ENCODE measurements around the gene LZTFL1.

LZTFL1 gene

DNA sequence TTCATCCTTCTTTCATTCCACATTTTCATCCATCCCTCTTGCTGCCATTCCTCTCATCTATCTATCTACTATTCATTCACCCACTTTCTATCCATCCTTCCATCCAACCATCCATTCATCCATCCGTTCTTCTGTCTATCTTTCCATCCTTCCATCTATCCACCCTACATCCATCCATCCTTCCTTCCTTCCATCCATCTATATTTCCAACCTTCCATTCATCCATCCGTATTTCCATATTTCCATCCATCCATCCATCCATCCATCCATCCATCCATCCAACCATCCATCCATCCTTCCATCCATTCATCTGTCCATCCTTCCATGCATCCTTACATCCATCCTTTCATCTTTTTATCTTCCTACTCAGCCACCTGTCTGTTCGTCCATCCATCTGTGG lies 59.5 kb downstream of the LZTFL1 start:
- DNase-seq, result no peak

DNA sequence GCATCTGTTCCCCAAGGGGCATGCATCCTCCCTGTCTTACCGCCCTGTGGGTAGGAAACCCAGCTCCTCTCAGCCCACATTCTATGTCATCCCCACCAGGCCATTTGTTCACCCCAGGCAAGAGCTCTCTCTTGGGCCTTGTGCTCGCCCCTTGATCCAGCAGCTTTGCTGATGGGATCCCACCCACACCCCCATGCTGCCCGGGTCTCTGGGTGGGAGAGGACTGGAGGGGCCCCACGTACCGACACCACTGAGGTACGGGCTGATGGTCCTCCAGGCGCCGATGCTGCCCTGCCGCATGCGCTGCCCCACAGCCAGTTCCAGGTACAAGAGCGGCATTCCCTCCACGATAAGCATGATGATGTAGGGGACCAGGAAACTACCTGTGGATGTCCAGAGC lies 60.1 kb downstream of the LZTFL1 start:
- no peak for DNase-seq

DNA sequence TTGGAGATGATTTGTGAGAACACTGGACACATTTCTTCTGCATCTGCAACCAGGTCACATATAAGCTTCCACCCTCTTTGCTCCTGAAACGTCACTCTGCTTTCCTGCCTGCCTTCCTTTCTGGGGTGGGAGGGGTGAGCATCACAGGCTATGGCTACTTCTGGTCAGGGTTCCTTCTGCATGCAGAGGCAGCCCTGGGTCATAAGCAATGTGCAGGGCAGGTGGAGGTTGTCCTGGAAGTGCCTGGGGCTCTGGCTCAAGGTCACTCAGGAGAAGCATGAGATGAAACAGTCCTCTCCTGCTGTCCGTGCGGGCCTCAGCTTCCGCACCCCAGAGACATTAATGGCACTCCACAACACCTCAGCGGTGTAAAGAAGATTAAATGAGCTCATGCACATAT lies 60.6 kb downstream of the LZTFL1 start:
- DNase-seq, result no peak

DNA sequence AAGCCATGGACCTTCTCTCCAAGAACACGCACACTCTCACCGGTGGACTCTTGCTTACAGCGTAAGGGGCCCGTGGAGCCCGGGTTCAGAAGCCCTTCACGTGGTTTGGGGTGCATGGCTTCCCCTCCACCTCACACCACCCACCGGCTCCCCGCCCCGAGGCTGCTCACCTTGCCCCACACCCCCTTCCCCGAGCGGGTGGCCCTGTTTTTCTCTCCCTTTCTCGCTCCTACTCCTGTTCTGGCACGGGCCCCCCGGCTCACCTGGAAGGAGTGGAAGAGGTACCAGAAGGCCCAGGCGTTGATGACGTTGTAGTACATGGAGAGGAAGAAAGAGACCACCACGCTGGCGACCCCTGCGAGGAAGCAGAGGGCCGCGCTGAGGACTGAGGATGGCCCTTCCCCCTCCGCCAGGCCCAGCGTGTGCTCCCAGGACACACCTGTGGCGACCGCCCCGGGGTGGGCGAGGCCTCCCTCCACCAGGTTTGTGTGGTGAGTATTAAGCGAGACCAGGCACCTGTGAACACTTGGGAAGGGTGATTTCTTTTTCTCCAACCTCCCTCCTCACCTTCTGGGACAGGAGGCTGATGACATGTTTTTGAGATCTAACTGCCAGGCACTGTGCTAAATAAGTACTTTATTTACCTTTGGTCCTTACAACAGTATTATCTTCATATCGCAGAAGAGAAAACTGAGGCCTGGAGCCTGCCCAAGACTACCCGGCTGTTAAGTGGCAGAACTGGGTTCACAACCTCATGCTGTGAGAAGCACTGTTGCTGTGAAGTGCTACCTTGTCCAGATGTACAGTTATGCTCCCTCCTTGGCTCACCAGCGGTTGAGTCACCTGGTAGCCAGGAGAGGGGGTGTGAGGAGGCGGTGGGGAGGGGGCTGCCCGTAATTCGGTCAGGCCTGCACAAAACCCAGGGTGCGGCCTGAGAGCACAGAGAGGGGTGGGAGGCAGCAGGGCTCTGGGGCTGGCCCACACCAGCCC lies 61.9 kb downstream of the LZTFL1 start:
- no peak for DNase-seq

DNA sequence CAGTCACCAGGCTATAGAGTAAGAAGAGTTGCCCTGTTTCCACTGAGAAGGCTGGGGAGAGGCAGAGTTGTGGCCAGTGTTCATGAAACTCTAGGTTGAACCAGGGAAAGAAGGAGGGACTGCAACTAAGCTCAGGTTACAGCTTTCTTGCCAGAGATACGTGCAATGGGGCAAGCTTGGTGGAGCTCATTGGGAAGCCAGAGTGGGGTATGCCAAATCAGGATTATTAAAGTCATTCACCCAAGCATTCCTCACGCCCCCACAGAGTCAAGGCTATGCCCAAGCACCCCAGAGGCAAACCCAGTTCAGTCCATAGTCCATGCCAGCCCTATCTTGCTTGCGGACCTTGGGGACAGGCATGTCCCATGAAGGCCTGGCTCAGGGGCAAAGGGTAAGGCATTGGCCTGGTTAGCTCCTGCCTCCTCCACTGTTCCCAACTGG lies 63.1 kb downstream of the LZTFL1 start:
- DNase-seq, result no peak

DNA sequence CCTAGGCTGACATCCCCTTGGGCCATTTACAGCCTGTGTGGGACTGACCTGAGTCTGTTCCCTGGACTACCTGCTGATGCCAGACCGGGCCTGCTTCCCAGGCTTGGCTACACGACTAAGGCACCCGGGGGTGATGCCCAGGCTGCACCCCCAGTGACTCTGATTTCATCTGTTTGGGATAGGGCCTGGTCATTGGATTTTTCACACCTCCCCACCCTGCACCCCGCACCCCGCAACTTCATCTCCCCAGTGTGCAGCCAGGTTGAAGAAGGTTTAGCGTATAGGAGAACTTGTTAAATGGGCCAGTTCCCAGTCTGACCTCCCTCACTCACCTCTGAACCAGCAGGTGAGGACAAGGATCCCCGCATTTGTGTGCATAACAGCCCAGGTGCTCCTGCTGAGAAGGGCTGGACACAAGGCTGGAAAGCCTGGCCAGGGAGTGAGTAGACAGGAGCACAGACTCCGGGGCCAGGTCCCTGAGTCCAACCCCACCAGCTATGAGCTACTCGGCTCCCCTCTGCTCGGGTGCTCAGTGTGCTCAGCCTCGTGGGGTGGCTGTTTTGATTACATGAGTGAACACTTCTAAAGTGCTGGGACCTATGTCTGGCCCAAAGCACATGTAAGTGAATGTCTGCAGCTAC lies 64.1 kb downstream of the LZTFL1 start:
- DNase-seq, result no peak

DNA sequence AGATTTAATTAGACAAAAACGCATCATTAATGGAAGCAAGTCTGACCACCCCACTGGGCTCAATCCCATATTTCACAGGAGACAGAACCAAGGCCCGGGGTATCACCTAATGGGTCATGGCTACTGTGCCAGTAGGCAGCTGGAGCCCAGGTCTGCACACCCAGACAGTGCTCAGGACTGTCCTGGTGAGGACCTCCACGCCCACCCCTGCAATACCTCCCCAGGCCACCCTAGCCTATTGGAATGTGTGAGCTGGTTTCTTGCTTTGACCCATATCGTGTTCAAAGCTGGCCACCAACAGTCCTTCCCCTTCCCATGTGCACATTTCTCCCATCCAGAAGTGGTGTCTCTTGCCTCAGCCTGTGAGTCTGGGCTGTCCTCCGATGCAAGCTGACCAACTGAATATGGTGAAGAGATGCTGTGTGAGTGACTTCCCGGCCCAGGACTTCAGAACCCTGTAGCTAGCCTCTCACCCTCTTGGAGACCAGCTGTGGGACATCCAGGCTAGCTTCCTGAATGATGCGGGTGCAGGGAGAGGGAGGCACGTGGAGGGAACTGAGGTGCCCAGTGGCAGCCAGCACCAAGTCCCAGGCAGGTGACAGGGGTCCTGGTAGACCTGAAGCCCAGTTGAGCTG lies 64.7 kb downstream of the LZTFL1 start:
- DNase-seq, result no peak

DNA sequence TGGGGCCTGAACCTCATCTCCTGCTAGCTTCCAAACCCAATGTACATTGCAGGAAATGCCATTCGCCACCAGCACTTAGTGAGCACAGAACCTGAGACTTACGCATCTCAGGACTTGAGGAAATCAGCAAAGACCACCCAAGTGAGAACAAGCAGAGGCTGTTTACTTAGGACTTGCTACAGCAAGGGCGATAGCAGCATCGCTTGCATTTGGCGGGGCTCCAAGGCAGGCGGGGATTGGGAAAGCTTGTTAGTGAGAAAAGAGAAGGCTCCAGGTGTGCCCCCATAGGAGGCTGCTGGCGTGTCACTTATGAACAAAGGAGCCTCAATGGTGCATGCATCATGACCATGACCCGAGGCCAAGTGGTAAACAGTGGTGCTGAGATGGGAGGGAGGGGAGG lies 65.3 kb downstream of the LZTFL1 start:
- DNase-seq, result no peak

DNA sequence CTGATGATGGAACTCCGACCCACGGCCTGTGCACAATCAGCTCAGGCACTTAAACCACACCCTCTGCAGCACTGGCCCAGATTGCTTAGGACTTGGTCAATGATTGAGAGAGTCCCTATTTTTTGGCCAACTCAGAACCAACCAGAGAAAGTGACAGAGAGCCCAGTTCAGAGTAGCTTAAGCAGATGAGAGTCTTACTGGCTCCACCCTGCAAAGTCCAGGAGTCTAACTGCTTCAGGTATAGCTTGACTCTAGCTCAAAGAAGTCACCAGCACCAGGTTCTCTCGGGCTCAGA lies 65.7 kb downstream of the LZTFL1 start:
- no peak for DNase-seq

DNA sequence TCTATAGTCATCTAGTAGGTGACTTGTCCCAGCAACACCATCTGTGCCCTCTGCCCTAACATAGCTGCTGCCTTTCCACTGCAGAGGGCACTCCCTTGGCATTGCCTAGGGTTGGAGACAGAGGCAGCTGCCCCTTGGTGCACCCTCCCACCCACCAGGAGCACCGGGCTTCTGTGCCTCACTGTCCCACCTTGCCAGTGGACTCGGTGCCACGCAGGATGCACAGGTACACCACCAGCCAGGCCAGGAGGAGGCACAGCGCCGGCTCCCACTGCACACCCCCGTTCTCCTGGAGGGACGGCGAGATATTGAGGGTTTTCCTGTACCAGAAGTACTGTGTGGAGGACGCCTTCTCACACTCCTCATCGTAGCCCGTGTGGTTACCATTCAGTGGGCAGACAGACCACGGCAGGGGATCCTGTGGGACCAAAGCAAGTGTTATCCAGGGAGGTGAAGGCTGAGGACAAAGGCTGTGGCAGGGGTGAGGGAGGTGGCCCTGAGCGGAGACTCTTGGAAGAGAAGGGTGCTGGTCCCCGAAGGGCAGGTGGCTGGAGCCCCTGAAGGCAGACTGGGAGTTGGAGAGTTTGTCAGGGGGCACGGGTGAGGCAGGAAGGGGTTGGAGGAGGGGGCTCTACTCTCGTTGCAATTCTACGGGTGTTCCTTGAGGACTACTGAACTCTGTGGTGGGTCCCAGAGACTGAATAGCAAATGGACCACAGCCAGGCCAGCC lies 66.2 kb downstream of the LZTFL1 start:
- DNase-seq, result no peak

DNA sequence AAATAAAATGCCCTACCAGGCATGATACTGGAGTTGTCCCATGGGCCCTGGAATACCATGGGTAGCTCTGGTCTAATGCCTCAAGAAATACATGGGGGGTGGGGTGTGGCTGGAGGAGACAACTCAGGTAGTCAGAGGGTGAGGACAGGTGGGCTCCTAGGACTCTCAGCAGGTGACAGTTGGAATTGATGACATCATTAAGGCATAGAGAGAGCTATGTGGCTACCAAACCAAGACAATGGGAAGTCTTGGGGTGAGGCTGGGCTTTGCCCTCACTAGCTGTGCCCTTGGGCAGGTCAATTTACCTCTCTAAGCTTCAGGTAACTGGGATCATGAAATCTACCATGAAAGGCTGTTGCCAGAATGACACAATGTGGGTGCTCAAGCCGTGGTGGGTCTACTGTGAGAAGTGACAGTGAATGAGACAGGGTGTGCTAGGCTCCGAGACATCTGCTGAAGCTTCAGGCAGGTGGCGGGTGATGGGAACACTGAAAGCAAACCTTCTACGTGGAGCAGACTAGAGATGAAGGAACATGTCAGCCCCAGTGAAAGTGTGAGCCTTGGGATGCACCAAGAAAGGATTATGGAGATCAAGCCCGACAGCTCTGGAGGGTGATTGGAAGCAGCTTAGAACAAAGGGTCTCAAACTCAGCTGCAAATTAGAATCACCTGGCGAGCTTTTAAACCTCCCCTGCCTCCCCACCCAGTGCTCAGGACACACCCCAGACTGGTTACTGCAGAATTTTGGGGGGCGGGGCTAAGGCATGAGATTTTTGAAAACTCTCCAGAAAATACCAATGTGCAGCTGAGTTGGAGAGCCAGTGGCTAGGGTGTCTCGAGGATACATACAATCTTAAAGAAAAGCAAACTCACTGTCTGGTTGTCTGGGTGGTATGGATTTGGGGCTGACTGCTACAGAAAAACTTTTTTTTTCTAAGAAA lies 67.1 kb downstream of the LZTFL1 start:
- DNase-seq, result no peak

DNA sequence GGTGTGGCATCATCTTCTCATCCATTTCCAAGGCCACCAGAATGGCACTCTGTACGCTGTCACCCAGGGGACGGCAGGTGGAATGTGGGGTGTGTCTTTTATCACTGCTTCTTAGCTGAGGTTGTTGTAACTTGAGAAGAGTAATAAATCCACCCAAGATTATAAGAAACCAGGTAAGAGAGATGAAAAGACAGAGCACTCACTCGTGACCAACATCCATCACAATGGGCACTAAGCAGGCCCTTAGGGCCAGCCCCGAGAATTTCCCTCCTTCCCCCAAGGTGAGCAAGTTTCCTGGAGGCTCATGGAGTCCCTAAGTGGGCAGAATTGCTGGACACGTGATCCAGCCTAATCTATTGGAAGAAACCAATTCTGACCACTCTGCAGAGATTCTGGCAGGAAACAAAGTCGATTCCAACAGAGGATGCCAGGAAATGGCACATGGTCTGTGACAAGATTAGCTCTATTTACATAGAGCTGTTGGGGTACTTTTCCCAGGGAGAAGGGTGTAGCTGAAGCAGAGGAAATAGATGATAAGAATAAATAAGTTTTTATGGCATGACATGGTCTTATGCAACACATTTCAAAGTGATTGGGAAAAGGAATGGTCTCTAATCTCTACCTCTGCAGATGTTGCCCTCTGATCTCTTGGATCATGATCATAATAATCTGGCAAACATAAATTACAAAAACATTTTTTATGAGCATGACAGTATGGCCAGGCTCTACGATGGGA lies 68.0 kb downstream of the LZTFL1 start:
- DNase-seq, result peak; percentile 56 to 62

Measured in NCI-H187 (cell line).